HG02852 (cell line): ENCODE results near the gene VPS11.
"Not testable (repeated sequence)": the region's sequence is repeated elsewhere in the genome, so short reads cannot be mapped to it uniquely, and the experiment has no call there.

Experiments used
- ATAC-seq: cut with Tn5 transposase; IDR thresholded peaks from one replicate; pipeline ENCODE4 v1.9.1; 2021; ENCODE audit warnings: mild to moderate bottlenecking, moderate library complexity; ENCODE audit not compliant: unreplicated experiment

The VPS11 gene

GRCh38 chr11:119067371-119068222 is at the start of gene VPS11:
Gene VPS11, plus strand, starts transcription at chr11:119067818. Its CDS starts 6 bp downstream, at chr11:119067824.
- peak; percentile 95 for ATAC-seq

- peak; percentile 83 for ATAC-seq
These were observed 49.3 kb upstream of the VPS11 start, which contains the start of the genes RPS25 and TRAPPC4 for GRCh38 chr11:119018074-119018938. Gene RPS25, minus strand, starts transcription at chr11:119018343. Its CDS starts 59 bp downstream, at chr11:119018284. Gene TRAPPC4, plus strand, starts transcription at chr11:119018766. Its CDS starts 30 bp downstream, at chr11:119018796.

- no peak for ATAC-seq
These were observed 47.6 kb upstream of the VPS11 start for GRCh38 chr11:119019996-119020395.

- ATAC-seq, result no peak
These were observed 46.0 kb upstream of the VPS11 start for GRCh38 chr11:119021631-119022030.

GRCh38 chr11:119023741-119024140 is 43.9 kb upstream of the VPS11 start:
- ATAC-seq, result no peak

GRCh38 chr11:119024430-119025098 is 43.1 kb upstream of the VPS11 start:
- ATAC-seq, result no peak

DNA sequence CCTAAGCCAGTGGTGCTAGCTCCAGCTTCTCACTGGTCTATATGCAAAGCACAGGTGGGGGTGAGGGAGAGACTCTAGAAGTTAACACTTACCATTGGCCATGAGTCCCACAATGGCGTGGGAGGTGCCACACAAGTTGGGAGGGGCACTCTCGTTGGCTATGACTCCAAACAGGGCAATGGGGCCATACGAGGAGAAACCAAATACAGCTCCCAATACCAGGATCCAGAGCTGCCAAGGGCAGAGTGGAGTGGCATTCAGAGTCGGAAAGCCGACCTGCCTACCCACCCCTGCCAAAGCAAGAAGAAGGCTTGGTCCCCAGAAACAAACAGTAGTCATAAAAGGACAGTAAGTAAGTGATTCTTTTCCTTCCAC is 42.5 kb upstream of the VPS11 start:
- no peak for ATAC-seq

DNA sequence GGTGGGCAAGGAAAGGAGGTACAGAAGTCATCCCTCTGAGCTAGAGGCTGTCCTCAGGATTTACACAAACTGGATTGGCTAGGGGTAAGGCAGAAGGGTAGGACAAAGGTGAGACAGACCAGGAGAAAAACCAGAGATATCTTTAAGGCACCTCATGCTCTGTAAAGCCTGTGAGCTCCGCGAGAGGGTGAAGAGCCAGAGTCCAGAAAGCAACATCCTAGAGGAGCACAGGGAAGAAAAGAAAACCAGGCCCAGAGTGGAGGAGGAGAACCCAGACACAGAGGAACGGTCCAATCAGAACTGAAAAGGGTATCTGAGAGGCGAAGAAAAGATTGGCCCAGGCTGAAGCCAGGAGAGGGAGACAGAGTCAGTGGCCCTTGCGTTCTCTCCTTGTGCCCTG is 42.1 kb upstream of the VPS11 start:
- ATAC-seq, result no peak

DNA sequence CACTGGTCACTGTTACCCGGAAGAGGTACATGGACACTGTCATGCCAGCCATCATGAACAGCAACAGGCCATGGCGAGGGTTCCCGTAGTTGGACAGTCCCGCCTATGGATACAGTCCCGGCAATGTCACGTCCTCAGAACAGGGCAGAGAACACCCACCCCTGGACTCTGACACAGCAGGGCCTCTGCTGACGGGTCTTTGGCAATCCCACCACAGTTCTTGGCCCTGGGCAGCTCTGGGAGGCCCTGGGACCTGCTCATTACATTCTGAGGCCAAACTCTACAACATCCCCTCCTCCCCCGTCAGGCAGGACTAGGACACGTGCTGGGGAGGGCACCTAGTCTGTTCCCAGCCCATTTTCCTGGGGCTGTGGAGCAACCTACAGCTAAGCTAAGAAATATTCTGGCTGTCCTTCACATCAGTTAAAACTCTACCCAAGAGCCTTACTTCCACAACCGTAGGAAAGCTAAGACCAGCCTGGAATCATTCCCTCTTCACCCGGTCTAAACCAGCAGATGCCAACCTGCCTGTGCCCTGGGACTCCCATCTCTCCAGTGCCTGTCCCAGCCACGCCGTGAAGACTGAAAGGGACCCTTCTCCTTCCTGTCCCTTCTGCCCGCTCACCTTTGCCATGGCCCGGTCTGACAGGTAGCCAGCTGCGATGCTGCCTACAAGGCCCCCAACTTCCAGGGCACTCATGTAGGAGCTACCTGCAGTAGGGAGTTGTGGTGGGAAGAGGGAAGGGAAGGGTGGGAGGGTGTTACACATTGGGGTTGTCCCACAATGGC is 41.4 kb upstream of the VPS11 start:
- ATAC-seq, result no peak

DNA sequence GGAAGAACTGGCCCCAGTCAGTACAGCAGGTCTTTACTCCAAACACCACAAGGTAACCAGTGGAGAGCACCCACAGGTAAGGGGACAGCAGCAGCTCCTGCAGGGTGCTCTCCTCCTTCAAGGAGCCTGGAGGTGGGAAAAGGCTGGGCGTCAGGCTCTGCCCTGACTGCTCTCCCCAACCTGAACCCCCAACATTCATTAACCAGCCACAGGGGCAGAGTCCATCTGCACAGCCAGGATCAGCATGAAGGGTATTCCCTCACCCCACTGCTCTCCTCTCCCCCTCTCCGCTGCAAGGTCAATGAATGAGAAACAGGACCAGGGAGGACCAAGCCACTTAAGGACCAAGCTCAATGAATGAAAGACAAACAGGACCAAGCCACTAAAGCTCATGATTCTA is 40.6 kb upstream of the VPS11 start:
- ATAC-seq, result no peak

GRCh38 chr11:119027561-119028345 is 39.9 kb upstream of the VPS11 start:
- ATAC-seq, result no peak

- no peak for ATAC-seq
These were observed 39.1 kb upstream of the VPS11 start for GRCh38 chr11:119028346-119029068.

- ATAC-seq, result no peak
These were observed 38.6 kb upstream of the VPS11 start for GRCh38 chr11:119029069-119029339.

GRCh38 chr11:119029340-119030028 is 38.1 kb upstream of the VPS11 start:
- peak; percentile 11 for ATAC-seq

DNA sequence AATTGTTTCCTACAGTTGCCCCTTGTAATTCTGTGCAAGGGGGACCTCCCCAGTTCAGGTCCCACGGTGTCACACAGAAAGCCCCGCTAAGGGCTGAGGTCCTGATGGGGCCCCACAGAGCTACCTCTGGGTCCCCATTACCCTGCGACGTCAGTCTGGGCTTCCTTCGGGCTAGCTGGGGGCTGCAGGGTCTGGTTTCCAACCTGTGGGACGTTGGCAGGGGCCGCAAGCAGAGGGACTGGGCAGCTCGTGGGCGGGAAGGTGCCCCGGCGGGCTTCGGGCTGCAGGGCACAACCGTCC is 37.6 kb upstream of the VPS11 start:
- ATAC-seq, result peak; percentile 4

DNA sequence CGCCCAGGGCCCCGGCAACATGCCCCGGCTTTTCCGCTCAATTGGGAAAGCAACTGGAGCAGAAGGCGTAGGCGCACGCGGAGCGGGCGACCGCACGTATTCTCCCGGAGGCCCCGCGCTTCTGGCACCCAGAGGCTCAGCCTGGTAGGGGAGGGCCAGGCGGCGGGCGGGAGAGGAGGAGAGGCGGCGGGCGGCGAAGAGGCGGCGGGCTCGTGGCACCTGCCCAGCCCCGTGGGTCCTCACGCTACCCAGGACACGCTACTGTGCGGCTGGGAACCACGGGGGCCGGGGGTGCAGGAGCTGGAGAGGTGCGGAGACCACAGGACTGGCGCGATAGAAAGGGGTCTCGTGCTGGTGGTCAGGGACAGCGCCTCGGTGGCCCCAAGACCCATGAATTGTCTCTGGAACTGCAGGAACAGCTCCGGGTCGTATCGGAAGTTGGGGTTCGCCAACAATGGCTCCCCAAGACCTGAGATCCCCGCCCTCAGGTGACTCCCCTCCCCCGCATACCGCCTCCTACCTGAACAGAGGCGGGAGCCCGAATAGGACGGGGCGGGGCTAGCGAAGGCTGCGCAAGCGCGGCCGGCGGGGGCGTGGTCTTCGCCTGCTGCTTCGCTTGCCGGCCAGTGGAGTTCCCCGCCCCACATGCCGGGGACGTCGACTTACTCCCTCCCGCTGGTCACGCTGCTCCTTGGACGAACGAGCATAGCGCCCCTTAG is 37.1 kb upstream of the VPS11 start, which contains the start of gene SLC37A4:
TSS of gene SLC37A4 (minus strand) at position 549 of the 719 bp plus-strand sequence.
- ATAC-seq, result peak; percentile 86

DNA sequence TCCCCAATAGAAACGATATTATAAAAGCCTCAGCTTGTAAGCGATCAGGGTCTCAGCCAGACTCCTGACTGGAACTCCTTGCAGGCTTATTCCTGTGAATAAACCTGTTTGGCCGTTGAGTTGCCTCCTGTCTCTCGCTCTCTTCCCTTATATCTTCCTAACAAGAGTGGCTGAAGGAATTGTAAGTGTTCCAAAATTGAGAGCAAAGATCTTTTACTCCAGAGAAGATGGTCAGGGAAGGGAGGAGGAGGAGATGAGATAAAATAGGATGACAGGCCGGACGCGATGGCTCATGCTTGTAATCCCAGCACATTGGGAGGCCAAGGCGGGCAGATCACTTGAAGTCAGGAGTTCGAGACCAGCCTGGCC is 35.7 kb upstream of the VPS11 start:
- ATAC-seq, result no peak

GRCh38 chr11:119033421-119033820 is 34.2 kb upstream of the VPS11 start:
- not testable (repeated sequence) for ATAC-seq
